PC-3 (cell line): Measurements from ENCODE around the gene MACROH2A1. TPM values are rescaled to one million over a fixed set of nuclear protein-coding genes. Genes with fewer than 3 reads are reported as not detected.

Experiments
- ATAC-seq: fragments of 200-7000 bp; cut with Tn5 transposase; 2 replicates; pipeline ENCODE4 v1.9.1; 2020; ENCODE audit warnings: mild to moderate bottlenecking, moderate library complexity
- BruUV-seq: library from RNA; stranded (reverse); fragments of 400-500 nt; replicated peaks from 2 replicates; lab custom pipeline; 2021; lab: Mats Ljungman, UMichigan
- CTCF ChIA-PET: fragments of 300-600 bp; sonication (Branson Sonifier 250); formaldehyde crosslinking; loops from one replicate; lab custom pipeline; 2022; ENCODE audit warnings: antibody characterized with exemption; lab: Charles Lee
- POLR2A ChIA-PET: fragments of 300-600 bp; sonication (Branson Sonifier 250); formaldehyde crosslinking; loops from one replicate; lab custom pipeline; 2022; ENCODE audit warnings: antibody characterized with exemption; ENCODE audit not compliant: unreplicated experiment; lab: Charles Lee
- DNase-seq: peaks from one replicate; pipeline ENCODE4 v3.0.0-alpha.2; 2015
- H2AFZ ChIP-seq: fragments of 300-600 bp; sonication (generic); 2 replicates; pipeline ENCODE4 v1.6.0; 2016; ENCODE audit warnings: antibody characterized with exemption, low read length
- H3F3A ChIP-seq: fragments of 300-600 bp; sonication (generic); one replicate; pipeline ENCODE4 v1.6.0; 2017; ENCODE audit warnings: antibody characterized with exemption, low read length, control low read depth, mild to moderate bottlenecking; ENCODE audit not compliant: unreplicated experiment
- H3K27ac ChIP-seq: fragments of 300-600 bp; sonication (generic); 2 replicates; pipeline ENCODE4 v1.5.1; 2016; ENCODE audit warnings: mild to moderate bottlenecking, low read length
- H3K27me3 ChIP-seq: fragments of 300-600 bp; sonication (generic); 2 replicates; pipeline ENCODE4 v1.6.1; 2016; ENCODE audit warnings: low read length, mixed read lengths
- H3K36me3 ChIP-seq: fragments of 300-600 bp; sonication (generic); 2 replicates; pipeline ENCODE4 v1.6.1; 2016; ENCODE audit warnings: low read depth, mixed run types, low read length, mixed read lengths
- H3K4me1 ChIP-seq: fragments of 300-600 bp; sonication (generic); 2 replicates; pipeline ENCODE4 v1.5.1; 2016; ENCODE audit warnings: low read length; ENCODE audit not compliant: insufficient read depth
- H3K4me2 ChIP-seq: fragments of 300-600 bp; sonication (generic); 2 replicates; pipeline ENCODE4 v1.6.0; 2016; ENCODE audit warnings: low read length
- H3K4me3 ChIP-seq: fragments of 300-600 bp; sonication (generic); 2 replicates; pipeline ENCODE4 v1.5.1; 2016; ENCODE audit warnings: mild to moderate bottlenecking, low read length, mixed read lengths
- H3K79me2 ChIP-seq: fragments of 300-600 bp; sonication (generic); 2 replicates; pipeline ENCODE4 v1.6.1; 2017; ENCODE audit warnings: low read length, mixed read lengths
- H3K9ac ChIP-seq: fragments of 300-600 bp; sonication (generic); 2 replicates; pipeline ENCODE4 v1.6.0; 2016; ENCODE audit warnings: mild to moderate bottlenecking, low read length
- H3K9me2 ChIP-seq: fragments of 300-600 bp; sonication (generic); replicated peaks from 2 replicates; pipeline ENCODE4 v1.6.1; 2016; ENCODE audit warnings: mixed run types, low read length, mixed read lengths
- H3K9me3 ChIP-seq: fragments of 300-600 bp; sonication (generic); 2 replicates; pipeline ENCODE4 v1.6.1; 2016; ENCODE audit warnings: low read length, mixed read lengths
- H4K20me1 ChIP-seq: fragments of 300-600 bp; sonication (generic); 2 replicates; pipeline ENCODE4 v1.6.1; 2016; ENCODE audit warnings: low read length, mixed read lengths
- EZH2 ChIP-seq: fragments of 300-600 bp; sonication (generic); IDR thresholded peaks from one replicate; pipeline ENCODE4 v1.6.1; 2017; ENCODE audit warnings: antibody characterized with exemption, mild to moderate bottlenecking, low read length; ENCODE audit not compliant: unreplicated experiment
- EZH2phosphoT487 ChIP-seq: fragments of 300-600 bp; sonication (generic); IDR thresholded peaks from 2 replicates; pipeline ENCODE4 v1.6.1; 2018; ENCODE audit warnings: mild to moderate bottlenecking, antibody characterized with exemption, low read length, borderline replicate concordance
- intact Hi-C: fragments of 100-400 bp; cut with micrococcal nuclease; formaldehyde crosslinking; loops from 2 replicates; pipeline ENCODE4 v1.9.0; 2023
- total RNA-seq: library from RNA; depleted of rRNA; stranded (reverse); fragments of >200 nt; gene quantifications from 2 replicates; pipeline ENCODE4 v1.2.3, GENCODE V29; 2014
- TF ChIP-seq, protein P1 (sequence below): fragments of 300-600 bp; sonication (generic); conservative IDR thresholded peaks from 2 replicates; pipeline ENCODE4 v1.5.1; 2017; ENCODE audit warnings: antibody characterized with exemption, low read depth, mild to moderate bottlenecking, low read length

Gene MACROH2A1
- total RNA-seq, 1 experiment from 2014 or later, result 388 TPM

DNA sequence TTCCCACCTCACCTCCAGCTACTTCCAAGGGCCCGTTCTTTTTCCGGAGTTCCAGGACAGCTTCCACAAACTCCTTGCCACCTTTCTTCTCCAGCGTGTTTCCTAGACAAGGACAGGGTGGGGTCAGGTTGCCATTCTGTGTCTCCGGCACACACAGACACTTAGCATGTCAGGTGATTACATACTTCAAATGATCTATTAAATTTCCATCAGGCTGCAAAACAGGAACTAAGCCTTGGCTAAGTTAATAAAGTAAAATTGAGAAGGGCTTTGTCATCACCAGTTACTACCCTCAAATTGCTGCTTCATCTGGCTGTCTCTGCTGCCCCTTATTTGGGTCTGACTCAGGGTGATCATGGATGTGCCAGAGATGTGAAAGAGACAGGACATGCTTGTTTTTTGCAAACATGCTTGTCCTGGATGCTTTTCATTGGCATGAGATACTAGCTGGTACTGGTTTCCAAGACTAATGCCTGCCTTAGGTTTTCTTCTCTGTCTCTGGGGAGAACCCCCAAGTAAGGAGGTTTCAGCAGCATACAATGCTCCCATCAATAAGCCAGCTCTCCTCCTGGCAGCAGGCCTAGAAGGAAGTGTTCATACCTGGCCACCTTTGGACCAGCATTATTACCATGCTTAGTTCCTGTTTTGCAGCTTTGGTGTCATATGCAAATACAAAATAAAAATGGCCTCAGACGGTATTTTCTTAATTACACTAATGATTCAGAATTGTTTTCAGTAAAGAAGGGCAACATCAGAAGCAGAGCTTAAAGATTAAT, 52.9 kb downstream of the MACROH2A1 start:
- Histone ChIP-seq H3K9ac (no peak overlapping the region), H2AFZ (no peak overlapping the region), H3K4me3 (no peak overlapping the region), H3K4me1 (peaks cover 5% of the 10 kb centered on the region; the same call in 1 of the 2 replicates), H3K4me2 (no peak overlapping the region), H3K9me3 (no peaks in the 10 kb centered on the region), H3K27me3 (no peaks in the 10 kb centered on the region), H3F3A (no peaks in the 10 kb centered on the region), H4K20me1 (no peaks in the 10 kb centered on the region), H3K79me2 (no peaks in the 10 kb centered on the region), H3K36me3 (peaks cover 58% of the 10 kb centered on the region), H3K27ac (no peak overlapping the region), H3K9me2 (no peaks in the 10 kb centered on the region)
- no peak for DNase-seq
- CTCF ChIA-PET, result no interaction called here
- ATAC-seq, result no peak
- BruUV-seq, result no TSS peak
- no peak for TF ChIP-seq EZH2phosphoT487
- POLR2A ChIA-PET, result no interaction called here
- intact Hi-C loops, result no loop called here

DNA sequence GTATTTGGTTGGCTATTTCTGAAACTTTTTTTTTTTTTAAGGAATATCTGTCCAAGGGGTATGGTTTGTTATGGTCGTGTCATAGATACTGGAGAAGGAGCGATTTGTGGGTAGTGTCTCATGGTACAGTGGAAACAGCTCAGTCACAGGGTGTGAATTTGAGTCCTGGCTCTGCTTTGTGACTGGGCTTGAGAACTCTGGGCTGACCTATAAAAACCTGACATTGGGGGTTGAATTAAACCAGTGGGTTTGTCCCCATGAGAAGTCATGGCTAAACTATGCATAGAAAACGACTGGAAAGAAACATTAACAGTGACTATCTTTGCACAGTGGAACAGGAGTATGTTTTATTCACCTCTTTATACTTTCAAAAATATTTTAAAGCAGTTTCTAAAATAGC, 54.7 kb downstream of the MACROH2A1 start:
- CTCF ChIA-PET, result no interaction called here
- intact Hi-C loops, result no loop called here

DNA sequence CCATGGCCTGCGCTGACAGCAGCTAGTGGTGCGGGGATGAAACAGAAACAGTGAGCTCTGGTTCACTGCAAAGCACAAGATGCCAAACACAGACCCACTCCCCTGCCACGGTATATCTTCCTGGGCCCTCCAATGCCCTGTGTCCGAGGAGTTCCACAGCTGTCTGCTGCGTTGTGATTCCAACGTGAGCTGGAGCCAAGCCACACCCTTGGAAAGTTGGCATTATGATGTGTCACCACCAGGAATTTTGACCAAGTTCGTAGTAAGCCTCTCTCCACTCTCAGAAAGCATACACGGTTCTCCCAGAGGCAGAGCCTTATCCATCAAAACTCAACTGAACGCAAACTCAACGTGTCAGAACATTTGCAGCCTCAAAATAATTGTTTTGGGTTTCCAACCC, 55.6 kb downstream of the MACROH2A1 start:
- no peak overlapping the region for H3K4me2 ChIP-seq
- H3K27ac ChIP-seq, result no peak overlapping the region
- BruUV-seq, result no TSS peak
- H3K79me2 ChIP-seq, result no peaks in the 10 kb centered on the region
- ATAC-seq, result peak; percentile 77
- H3K4me3 ChIP-seq, result no peak overlapping the region
- ChIA-PET POLR2A (no interaction called here), CTCF (no interaction called here)
- intact Hi-C loops, result no loop called here
- H3K9me3 ChIP-seq, result no peaks in the 10 kb centered on the region
- DNase-seq, result peak; percentile 48
- no peaks in the 10 kb centered on the region for H3K27me3 ChIP-seq
- no peaks in the 10 kb centered on the region for H3F3A ChIP-seq
- peaks cover 52% of the 10 kb centered on the region for H3K36me3 ChIP-seq
- peaks cover 5% of the 10 kb centered on the region; the same call in 1 of the 2 replicates for H3K4me1 ChIP-seq
- TF ChIP-seq EZH2 (no peak), EZH2phosphoT487 (no peak)
- TF ChIP-seq, protein P1, sequence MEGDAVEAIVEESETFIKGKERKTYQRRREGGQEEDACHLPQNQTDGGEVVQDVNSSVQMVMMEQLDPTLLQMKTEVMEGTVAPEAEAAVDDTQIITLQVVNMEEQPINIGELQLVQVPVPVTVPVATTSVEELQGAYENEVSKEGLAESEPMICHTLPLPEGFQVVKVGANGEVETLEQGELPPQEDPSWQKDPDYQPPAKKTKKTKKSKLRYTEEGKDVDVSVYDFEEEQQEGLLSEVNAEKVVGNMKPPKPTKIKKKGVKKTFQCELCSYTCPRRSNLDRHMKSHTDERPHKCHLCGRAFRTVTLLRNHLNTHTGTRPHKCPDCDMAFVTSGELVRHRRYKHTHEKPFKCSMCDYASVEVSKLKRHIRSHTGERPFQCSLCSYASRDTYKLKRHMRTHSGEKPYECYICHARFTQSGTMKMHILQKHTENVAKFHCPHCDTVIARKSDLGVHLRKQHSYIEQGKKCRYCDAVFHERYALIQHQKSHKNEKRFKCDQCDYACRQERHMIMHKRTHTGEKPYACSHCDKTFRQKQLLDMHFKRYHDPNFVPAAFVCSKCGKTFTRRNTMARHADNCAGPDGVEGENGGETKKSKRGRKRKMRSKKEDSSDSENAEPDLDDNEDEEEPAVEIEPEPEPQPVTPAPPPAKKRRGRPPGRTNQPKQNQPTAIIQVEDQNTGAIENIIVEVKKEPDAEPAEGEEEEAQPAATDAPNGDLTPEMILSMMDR, result no peak
- H3K9ac ChIP-seq, result no peak overlapping the region
- H3K9me2 ChIP-seq, result no peaks in the 10 kb centered on the region
- H2AFZ ChIP-seq, result no peak overlapping the region
- H4K20me1 ChIP-seq, result no peaks in the 10 kb centered on the region

More for the DNA sequence above, 54.7 kb downstream of the MACROH2A1 start:
- no peaks in the 10 kb centered on the region for H3F3A ChIP-seq
- H3K9me3 ChIP-seq, result no peaks in the 10 kb centered on the region
- H3K36me3 ChIP-seq, result peaks cover 54% of the 10 kb centered on the region
- H2AFZ ChIP-seq, result no peak overlapping the region
- H3K4me1 ChIP-seq, result peaks cover 5% of the 10 kb centered on the region; the same call in 1 of the 2 replicates
- H3K27ac ChIP-seq, result no peak overlapping the region
- TF ChIP-seq EZH2, result no peak
- TF ChIP-seq EZH2phosphoT487, result no peak
- TF ChIP-seq, protein P1, result no peak
- H3K27me3 ChIP-seq, result no peaks in the 10 kb centered on the region
- DNase-seq, result no peak
- no peaks in the 10 kb centered on the region for H3K9me2 ChIP-seq
- no peak overlapping the region for H3K4me3 ChIP-seq
- H3K79me2 ChIP-seq, result no peaks in the 10 kb centered on the region
- POLR2A ChIA-PET, result no interaction called here
- BruUV-seq, result no TSS peak
- no peak overlapping the region for H3K4me2 ChIP-seq
- H4K20me1 ChIP-seq, result no peaks in the 10 kb centered on the region
- no peak overlapping the region for H3K9ac ChIP-seq
- no peak for ATAC-seq
